OCI-LY7 (cell line): ENCODE measurements around the gene GYPB.
"Not testable (repeated sequence)": the region's sequence is repeated elsewhere in the genome, so short reads cannot be mapped to it uniquely, and the experiment has no call there.

Experiments
- EZH2phosphoT487 ChIP-seq: fragments of 200-600 bp; sonication (generic); IDR thresholded peaks from 2 replicates; pipeline ENCODE4 v1.6.1; 2018; ENCODE audit warnings: low read depth, borderline replicate concordance, mild to moderate bottlenecking, mixed run types, antibody characterized with exemption, low read length, moderate library complexity, mixed read lengths
- TF ChIP-seq, protein P1 (sequence below): fragments of 200-600 bp; sonication (generic); conservative IDR thresholded peaks from 2 replicates; pipeline ENCODE4 v1.5.1; 2014; ENCODE audit warnings: mild to moderate bottlenecking, antibody characterized with exemption, low read length, moderate library complexity, mixed read lengths

DNA sequence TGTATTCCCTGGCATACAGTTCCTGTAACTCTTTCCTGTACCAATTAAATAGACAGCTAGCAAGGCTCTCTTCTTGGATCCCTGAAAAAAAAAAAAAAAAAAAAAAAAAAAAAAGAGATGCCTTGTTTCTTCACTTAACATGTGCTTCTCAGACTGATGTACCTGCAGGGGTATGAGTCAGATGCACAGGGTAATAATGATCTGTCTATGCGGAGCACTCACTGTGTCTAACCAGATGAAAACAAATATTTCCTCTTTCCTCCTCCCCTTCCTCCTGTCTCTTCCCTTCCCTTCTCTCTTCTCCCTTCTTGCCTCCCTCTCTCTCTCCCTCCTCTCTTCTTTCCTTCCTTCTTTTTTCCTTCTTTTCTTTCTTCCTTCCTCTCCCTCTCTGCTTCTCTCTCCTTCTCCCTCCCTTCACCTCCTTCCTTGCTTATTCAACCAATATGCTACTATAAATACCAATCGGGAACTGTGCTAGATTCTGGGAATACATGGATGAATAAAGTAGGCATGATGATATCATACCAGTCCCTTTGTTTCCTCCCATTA lies 3.0 kb downstream of the GYPB start:
- TF ChIP-seq, protein P1, sequence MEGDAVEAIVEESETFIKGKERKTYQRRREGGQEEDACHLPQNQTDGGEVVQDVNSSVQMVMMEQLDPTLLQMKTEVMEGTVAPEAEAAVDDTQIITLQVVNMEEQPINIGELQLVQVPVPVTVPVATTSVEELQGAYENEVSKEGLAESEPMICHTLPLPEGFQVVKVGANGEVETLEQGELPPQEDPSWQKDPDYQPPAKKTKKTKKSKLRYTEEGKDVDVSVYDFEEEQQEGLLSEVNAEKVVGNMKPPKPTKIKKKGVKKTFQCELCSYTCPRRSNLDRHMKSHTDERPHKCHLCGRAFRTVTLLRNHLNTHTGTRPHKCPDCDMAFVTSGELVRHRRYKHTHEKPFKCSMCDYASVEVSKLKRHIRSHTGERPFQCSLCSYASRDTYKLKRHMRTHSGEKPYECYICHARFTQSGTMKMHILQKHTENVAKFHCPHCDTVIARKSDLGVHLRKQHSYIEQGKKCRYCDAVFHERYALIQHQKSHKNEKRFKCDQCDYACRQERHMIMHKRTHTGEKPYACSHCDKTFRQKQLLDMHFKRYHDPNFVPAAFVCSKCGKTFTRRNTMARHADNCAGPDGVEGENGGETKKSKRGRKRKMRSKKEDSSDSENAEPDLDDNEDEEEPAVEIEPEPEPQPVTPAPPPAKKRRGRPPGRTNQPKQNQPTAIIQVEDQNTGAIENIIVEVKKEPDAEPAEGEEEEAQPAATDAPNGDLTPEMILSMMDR = not testable (repeated sequence)
- TF ChIP-seq EZH2phosphoT487 = not testable (repeated sequence)
